Hypothalamus (tissue), 51 donors: Measurements from ENCODE around the gene ASIC2.

Experiments
- DNase-seq, 51 donors: peaks; one replicate each; lab custom pipeline; 2025; lab: John Stamatoyannopoulos, UW

ASIC2 gene

GRCh38 chr17:33292981-33293867 is at the start of gene ASIC2:
TSS of gene ASIC2 (minus strand) at chr17:33293295.
- peak in 22 of 51 donors; percentile 4 to 75 (median 33) for DNase-seq

- DNase-seq, result no peak
Measured at GRCh38 chr17:33342025-33342424, 48.9 kb upstream of the ASIC2 start.

- no peak for DNase-seq
Measured at GRCh38 chr17:33338242-33338641, 45.1 kb upstream of the ASIC2 start.

DNA sequence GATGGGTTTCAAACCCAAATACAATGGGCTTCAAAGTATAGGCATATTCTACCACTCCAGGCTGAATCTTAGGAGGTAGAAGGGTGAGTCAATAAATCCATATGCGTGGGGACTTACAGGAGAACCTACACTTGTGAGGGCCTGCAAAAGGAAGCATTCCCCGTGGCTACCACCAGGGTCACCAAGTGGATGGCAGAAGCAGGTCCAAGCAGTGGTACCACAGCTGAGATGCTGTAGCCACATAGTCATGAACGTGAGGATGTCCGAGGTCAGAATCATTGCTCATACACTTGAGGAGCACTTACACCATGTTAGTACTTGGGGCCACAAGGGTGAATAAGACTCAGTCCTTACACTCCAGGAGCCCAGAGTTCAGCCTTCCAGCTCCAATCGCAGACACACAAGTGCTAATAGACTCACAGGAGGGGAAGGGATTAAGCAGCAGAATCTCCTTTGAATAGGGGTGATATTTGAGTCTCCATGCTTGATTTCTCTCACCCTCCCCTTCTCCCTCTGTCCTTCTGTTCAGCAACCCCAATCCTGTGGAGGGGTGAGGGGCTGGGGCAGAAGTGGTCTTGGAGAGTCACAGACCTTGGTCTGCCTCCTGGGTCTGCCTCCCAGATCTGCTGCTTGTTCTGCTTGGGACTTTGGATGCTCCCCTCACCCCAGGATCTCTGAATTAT is 42.5 kb upstream of the ASIC2 start:
- no peak for DNase-seq

GRCh38 chr17:33334703-33335102 is 41.6 kb upstream of the ASIC2 start:
- DNase-seq, result no peak

DNA sequence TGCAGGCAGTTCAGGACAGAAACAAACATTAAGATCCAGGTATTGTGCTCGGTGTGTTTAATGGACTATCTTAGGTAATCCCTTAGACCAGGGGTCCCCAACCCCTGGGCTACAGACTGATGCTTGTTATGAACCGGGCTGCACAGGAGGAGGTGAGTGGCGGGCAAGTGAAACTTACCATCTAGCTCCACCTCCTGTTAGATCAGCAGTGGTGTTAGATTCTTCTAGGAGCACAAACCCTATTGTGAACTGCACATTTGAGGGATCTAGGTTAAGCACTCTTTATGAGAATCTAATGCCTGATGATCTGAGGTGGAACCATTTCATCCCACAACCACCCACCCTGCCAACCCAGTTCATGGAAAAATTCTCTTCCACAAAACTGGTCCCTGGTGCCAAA is 37.8 kb upstream of the ASIC2 start:
- no peak for DNase-seq

- no peak for DNase-seq
Measured at GRCh38 chr17:33328129-33328528, 35.0 kb upstream of the ASIC2 start.

GRCh38 chr17:33324736-33325135 is 31.6 kb upstream of the ASIC2 start:
- peak in 6 of 51 donors; percentile 2 to 9 (median 7) for DNase-seq

DNA sequence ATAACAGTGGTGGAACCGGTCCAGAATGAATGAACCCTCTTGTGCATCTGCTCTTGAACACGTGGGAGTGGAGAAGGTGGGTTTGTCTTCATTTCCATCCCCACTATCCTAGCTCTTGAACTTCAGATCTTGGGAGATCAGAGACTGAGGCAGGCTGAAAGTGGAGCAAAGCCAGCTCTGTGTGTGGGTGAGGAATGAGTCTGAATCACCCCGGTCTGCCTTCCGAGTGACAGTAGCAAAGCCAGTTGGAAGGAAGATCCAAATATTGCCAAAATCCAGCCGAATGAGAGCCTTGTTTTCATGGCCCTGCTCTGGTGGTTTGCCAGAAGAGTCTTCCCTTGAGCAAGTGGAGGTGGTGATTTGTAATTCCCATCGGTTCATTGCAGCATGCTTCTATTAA is 29.0 kb upstream of the ASIC2 start:
- DNase-seq, result peak in 1 of 51 donors; percentile 51

GRCh38 chr17:33318241-33318640 is 25.1 kb upstream of the ASIC2 start:
- peak in 1 of 51 donors; percentile 3 for DNase-seq

GRCh38 chr17:33316746-33317145 is 23.7 kb upstream of the ASIC2 start:
- DNase-seq, result no peak

GRCh38 chr17:33310296-33310695 is 17.2 kb upstream of the ASIC2 start:
- DNase-seq, result no peak

- DNase-seq, result no peak
Measured at GRCh38 chr17:33303254-33303653, 10.2 kb upstream of the ASIC2 start.

DNA sequence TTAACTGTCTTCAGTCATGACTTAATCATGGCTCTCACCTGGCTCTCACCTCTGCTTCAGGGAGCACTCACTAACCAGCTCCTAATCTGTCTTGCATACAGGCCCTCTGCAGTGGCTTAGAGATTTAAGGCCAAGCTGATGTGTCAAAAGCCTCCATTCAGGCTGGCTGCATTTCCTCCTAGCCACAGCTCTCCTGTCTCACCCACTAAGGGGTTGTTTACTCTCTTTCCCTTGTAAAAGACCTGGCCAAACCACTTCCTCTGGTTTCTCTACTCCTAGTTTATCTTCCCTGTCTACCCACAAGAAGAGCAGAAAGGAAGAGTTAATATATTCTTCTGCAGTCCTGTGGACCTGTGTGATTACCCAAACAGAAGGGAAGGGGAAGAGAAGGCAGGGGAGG is 9.3 kb upstream of the ASIC2 start:
- DNase-seq, result no peak

DNA sequence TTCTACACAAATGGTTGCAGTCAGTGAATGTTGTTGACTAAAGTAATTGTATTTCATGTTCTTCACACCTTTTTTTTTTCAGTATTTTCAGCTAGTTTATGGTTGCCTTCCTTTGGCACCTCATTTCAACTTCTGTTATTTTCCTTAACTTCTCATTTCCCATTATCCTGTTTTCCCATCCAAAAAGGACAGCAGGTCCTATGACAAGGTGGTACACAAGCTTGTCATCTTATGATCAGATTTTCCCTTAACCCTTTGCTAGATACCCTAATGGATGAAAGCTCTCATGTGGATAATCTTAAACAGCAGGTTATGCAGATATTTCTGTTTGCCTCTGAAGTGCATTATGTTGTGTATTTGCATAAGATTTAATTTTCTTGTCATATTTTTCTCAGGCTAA is 7.1 kb upstream of the ASIC2 start:
- DNase-seq, result no peak

GRCh38 chr17:33299115-33299514 is 6.0 kb upstream of the ASIC2 start:
- DNase-seq, result no peak

GRCh38 chr17:33297643-33298042 is 4.5 kb upstream of the ASIC2 start:
- no peak for DNase-seq

DNA sequence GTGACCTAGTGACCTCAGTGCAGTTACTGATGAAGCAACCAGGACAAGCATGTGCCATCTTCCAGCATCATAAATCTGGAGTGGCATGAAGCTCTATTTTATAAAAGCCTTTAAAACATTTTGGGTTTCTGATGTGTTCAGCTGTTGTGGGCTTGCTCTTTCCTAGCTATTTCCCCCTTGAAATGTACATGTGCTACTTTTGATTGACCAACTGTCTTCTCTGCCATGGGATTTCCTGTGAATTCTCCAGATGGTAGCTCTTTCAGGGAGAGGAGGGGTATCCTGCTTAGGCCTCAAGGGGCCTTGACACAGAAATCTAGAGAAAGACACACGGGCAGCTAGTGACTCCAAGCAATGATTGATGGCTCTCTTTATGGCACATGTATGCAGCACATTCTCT is 1.9 kb upstream of the ASIC2 start:
- DNase-seq, result no peak

DNA sequence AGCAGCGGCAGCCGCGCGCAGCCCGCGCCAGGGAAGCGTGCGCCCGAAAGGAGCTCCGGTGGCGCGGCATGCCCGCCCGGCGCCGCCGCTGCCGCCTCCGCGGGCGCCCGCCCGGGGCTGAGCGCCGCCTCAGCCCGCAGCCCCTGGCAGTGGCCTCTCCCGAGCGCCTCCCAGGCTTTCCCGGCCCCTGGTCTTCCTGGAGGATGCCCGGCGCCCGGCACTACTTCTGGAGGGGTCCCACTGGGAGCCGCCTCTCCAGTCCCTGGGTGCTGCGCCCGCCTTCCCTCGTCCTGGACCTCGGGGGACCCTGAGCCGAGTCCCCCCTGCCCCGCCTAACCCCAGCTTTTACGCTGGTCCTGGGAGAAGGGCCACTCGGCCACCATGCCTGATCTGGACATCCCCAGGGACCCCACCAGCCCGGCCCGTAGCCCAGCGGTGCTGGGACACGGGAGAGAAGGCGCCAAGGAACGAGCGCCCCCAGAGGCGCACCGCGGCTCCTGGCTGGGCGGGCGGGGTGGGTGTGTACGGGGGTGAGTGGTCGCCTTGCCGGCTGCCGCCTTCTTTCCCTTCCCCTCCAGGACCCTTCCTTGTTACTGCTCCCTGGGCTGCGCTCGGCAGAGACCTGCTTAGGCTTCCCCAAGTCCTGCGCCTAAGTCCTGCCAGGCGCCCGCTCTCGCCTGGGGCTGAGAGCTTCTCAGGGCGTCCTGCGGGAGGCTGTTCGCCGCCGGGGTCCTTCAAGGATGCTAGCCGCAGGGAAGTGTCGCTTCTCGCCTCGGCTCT is 704 bp downstream of the ASIC2 start:
- DNase-seq, result peak in 9 of 51 donors; percentile 2 to 32 (median 20)

GRCh38 chr17:33291248-33292200 is 1.6 kb downstream of the ASIC2 start:
- DNase-seq, result peak in 8 of 51 donors; percentile 3 to 37 (median 20)
